ENCODE measurements around the gene ERICH4.
"Not testable (repeated sequence)": the region's sequence is repeated elsewhere in the genome, so short reads cannot be mapped to it uniquely, and the experiment has no call there.

Gene ERICH4

DNA sequence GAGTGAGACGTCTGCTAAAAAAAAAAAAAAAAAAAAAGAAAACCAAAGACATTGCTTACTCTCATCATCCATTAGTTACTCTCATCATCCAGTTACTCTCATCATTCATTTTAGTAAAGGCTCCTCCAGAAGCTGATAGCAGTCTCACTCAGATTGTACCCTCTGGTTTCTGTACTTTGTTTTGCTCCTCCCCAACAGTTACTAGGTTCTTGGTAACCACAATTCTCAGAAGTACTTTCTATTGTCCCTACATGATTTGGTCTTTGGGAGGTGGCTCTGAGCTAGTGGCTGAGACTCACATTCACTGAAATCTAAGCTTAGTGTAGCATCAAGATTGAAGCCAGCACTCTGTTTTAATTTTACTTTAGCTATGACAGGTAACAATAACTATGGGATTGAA, 14.3 kb downstream of the ERICH4 start:
- no peak overlapping the region for H3K27ac ChIP-seq (ENCODE audit: low read length)
- H3K9me3 ChIP-seq (ENCODE audit: insufficient read depth, low read depth, low read length): peaks cover 18% of the 10 kb centered on the region
- H3K4me1 ChIP-seq (ENCODE audit: insufficient read depth, low read length): no peaks in the 10 kb centered on the region
- peaks cover 25% of the 10 kb centered on the region; the same call in 1 of the 2 replicates for H3K27me3 ChIP-seq (ENCODE audit: insufficient read depth, low read length)
- H3K36me3 ChIP-seq (ENCODE audit: insufficient read depth, low read depth, low read length): no peaks in the 10 kb centered on the region
- H3K4me3 ChIP-seq (ENCODE audit: low read length): no peak overlapping the region
- no peak overlapping the region for H3K9ac ChIP-seq (ENCODE audit: low read depth, low read length)

DNA sequence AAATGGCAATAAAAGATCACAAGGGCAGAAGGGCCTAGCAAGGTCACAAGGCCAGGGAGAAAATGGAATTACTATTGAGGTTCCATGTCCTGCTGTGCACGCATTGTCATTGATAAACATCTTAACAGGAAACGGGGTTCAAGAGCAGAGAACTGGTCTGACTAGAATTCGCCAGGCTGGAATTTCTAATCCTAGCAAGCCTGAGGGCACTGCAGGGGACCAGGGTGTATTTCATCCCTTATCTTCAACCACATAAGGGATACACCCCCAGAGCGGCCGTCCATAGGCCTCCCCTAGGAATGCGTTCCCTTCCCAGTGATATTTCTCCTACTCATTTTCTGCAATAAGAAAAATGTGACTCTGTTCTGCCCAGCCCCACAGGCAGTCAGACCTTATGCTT, 19.5 kb downstream of the ERICH4 start:
- Histone ChIP-seq H3K4me3 (ENCODE audit: low read length) (no peak overlapping the region), H3K27ac (ENCODE audit: low read length) (no peak overlapping the region), H3K4me1 (ENCODE audit: insufficient read depth, low read length) (no peaks in the 10 kb centered on the region), H3K9me3 (ENCODE audit: insufficient read depth, low read depth, low read length) (peaks cover 44% of the 10 kb centered on the region), H3K36me3 (ENCODE audit: insufficient read depth, low read depth, low read length) (no peaks in the 10 kb centered on the region), H3K9ac (ENCODE audit: low read depth, low read length) (no peak overlapping the region), H3K27me3 (ENCODE audit: insufficient read depth, low read length) (peaks cover under 1% of the 10 kb centered on the region; the same call in 1 of the 2 replicates)

GRCh38 chr19:41463257-41464256, 20.6 kb downstream of the ERICH4 start:
- peaks cover 44% of the 10 kb centered on the region for H3K9me3 ChIP-seq (ENCODE audit: insufficient read depth, low read depth, low read length)
- not testable (repeated sequence) for H3K27ac ChIP-seq (ENCODE audit: low read length); H3K4me3 ChIP-seq (ENCODE audit: low read length); H3K27me3 ChIP-seq (ENCODE audit: insufficient read depth, low read length); H3K36me3 ChIP-seq (ENCODE audit: insufficient read depth, low read depth, low read length); H3K4me1 ChIP-seq (ENCODE audit: insufficient read depth, low read length); H3K9ac ChIP-seq (ENCODE audit: low read depth, low read length)

DNA sequence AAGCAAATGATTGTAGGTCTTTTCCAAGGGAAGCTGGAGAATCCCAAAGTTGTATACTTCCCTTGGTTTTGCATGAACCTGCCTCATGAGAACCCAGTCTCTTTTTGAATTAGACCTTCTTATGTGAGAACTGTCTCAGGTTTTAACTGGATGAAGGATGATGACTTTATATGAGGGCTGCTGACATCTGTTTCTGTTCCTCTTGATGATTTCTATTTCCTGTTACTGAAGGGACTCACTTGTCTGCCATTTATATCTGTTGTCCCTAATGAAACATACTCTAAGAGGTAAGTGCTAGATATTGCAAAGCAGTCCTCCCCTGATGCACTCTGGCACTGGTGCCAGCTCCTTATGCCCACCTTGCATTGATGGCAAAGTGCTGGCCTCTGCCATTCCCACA, 33.6 kb downstream of the ERICH4 start:
- H3K4me3 ChIP-seq (ENCODE audit: low read length): no peak overlapping the region
- no peak overlapping the region for H3K9ac ChIP-seq (ENCODE audit: low read depth, low read length)
- H3K36me3 ChIP-seq (ENCODE audit: insufficient read depth, low read depth, low read length): no peaks in the 10 kb centered on the region
- H3K4me1 ChIP-seq (ENCODE audit: insufficient read depth, low read length): no peaks in the 10 kb centered on the region
- no peaks in the 10 kb centered on the region for H3K27me3 ChIP-seq (ENCODE audit: insufficient read depth, low read length)
- peaks cover 65% of the 10 kb centered on the region; the same call in 1 of the 2 replicates for H3K9me3 ChIP-seq (ENCODE audit: insufficient read depth, low read depth, low read length)
- H3K27ac ChIP-seq (ENCODE audit: low read length): no peak overlapping the region

GRCh38 chr19:41478171-41478570, 35.2 kb downstream of the ERICH4 start:
- Histone ChIP-seq H3K9ac (ENCODE audit: low read depth, low read length) (no peak overlapping the region), H3K4me1 (ENCODE audit: insufficient read depth, low read length) (no peaks in the 10 kb centered on the region), H3K9me3 (ENCODE audit: insufficient read depth, low read depth, low read length) (peaks cover 68% of the 10 kb centered on the region; the same call in 1 of the 2 replicates), H3K4me3 (ENCODE audit: low read length) (no peak overlapping the region), H3K27me3 (ENCODE audit: insufficient read depth, low read length) (no peaks in the 10 kb centered on the region), H3K27ac (ENCODE audit: low read length) (no peak overlapping the region), H3K36me3 (ENCODE audit: insufficient read depth, low read depth, low read length) (no peaks in the 10 kb centered on the region)

DNA sequence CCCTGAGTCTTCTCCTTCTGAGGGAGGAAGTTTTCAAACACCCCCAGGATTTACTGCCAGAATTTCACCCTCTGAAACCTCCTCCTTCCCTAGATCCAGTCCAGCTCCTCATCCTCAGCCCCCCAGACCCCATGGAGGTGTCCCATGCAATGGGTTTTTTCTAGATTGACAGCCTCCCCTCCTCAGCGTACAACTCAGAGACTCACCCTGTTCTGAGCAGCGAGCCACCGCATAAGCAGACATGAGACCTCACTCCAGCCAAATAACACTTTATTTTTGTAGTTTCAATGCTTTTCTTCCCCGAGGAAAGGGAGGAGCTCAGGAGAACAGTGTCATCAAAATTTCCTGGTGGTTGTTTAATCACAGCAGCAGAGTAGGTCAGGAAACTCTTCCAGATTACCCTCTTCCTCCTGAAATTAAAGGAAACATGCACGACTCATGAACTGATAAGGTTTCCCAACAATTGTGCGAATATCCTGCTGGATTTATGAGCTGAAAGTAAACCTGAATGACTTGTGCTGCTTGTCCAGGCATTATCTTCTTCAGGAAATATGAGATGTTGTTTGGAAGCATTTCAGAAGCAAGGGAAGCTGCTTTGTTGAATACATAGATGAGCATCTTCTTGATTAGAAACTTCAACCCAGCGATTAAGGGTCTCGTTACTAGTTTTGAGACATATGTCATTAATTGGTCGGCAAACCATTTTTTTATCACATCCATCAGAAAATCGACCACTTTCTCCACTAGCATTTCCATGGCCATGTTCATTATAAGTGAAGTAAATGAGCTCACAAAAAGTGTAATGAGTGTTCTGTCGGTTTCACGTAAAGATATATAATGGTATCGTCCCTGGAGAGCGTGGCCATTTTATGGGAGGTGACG, 36.2 kb downstream of the ERICH4 start:
- Histone ChIP-seq H3K27me3 (ENCODE audit: insufficient read depth, low read length) (no peaks in the 10 kb centered on the region), H3K27ac (ENCODE audit: low read length) (no peak overlapping the region), H3K4me3 (ENCODE audit: low read length) (no peak overlapping the region), H3K4me1 (ENCODE audit: insufficient read depth, low read length) (no peaks in the 10 kb centered on the region), H3K9ac (ENCODE audit: low read depth, low read length) (no peak overlapping the region), H3K9me3 (ENCODE audit: insufficient read depth, low read depth, low read length) (peaks cover 65% of the 10 kb centered on the region; the same call in 1 of the 2 replicates), H3K36me3 (ENCODE audit: insufficient read depth, low read depth, low read length) (no peaks in the 10 kb centered on the region)

DNA sequence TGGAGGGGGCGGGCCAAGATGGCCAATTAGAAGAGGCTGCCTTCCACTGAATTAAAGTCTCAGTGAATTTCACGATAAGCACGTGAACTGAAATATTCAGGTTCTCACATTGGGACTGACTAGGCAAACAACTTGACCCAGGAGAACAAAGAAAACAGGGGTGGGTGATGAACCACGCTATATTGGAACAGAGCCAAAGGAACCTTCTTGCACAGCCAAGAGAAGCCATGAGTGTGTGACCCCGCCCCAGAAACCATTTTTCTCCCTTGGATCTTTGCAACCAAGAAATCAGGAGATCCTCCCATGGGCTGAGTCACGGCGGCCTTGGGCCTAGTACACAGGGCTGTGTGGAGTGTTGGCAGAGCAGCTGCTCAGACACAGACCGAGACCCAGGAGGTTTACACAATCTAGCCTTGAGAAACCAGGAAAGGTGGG, 36.8 kb downstream of the ERICH4 start:
- no peaks in the 10 kb centered on the region for H3K4me1 ChIP-seq (ENCODE audit: insufficient read depth, low read length)

GRCh38 chr19:41480336-41480735, 37.4 kb downstream of the ERICH4 start:
- Histone ChIP-seq H3K4me3 (ENCODE audit: low read length) (no peak overlapping the region), H3K27me3 (ENCODE audit: insufficient read depth, low read length) (no peaks in the 10 kb centered on the region), H3K4me1 (ENCODE audit: insufficient read depth, low read length) (no peaks in the 10 kb centered on the region), H3K27ac (ENCODE audit: low read length) (no peak overlapping the region), H3K9me3 (ENCODE audit: insufficient read depth, low read depth, low read length) (peaks cover 64% of the 10 kb centered on the region), H3K36me3 (ENCODE audit: insufficient read depth, low read depth, low read length) (no peaks in the 10 kb centered on the region), H3K9ac (ENCODE audit: low read depth, low read length) (no peak overlapping the region)

More for the DNA sequence above, 36.8 kb downstream of the ERICH4 start:
- no peaks in the 10 kb centered on the region for H3K27me3 ChIP-seq (ENCODE audit: insufficient read depth, low read length)
- peaks cover 67% of the 10 kb centered on the region for H3K9me3 ChIP-seq (ENCODE audit: insufficient read depth, low read depth, low read length)
- no peak overlapping the region for H3K9ac ChIP-seq (ENCODE audit: low read depth, low read length)
- H3K36me3 ChIP-seq (ENCODE audit: insufficient read depth, low read depth, low read length): no peaks in the 10 kb centered on the region
- no peak overlapping the region for H3K27ac ChIP-seq (ENCODE audit: low read length)
- H3K4me3 ChIP-seq (ENCODE audit: low read length): no peak overlapping the region

DNA sequence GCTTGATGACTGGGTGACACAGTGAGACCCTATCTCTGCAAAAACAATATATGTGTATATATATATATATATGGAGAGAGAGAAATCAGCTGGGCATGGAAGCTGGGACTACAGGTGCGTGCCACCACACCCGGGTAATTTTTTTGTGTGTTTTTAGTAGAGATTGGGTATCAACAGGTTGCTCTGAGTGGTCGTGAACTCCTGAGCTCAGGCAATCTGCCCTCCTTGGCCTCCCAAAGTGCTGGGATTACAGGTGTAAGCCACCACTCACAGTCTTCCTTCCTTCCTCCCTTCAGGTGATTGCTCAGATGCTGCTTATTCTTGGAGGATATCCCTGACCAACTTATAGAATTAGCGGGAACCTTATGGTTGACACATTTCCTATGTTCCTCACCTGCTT, 41.9 kb downstream of the ERICH4 start:
- Histone ChIP-seq H3K4me1 (ENCODE audit: insufficient read depth, low read length) (no peaks in the 10 kb centered on the region), H3K4me3 (ENCODE audit: low read length) (no peak overlapping the region), H3K27ac (ENCODE audit: low read length) (no peak overlapping the region), H3K9me3 (ENCODE audit: insufficient read depth, low read depth, low read length) (peaks cover 56% of the 10 kb centered on the region), H3K36me3 (ENCODE audit: insufficient read depth, low read depth, low read length) (no peaks in the 10 kb centered on the region), H3K9ac (ENCODE audit: low read depth, low read length) (no peak overlapping the region), H3K27me3 (ENCODE audit: insufficient read depth, low read length) (no peaks in the 10 kb centered on the region)

DNA sequence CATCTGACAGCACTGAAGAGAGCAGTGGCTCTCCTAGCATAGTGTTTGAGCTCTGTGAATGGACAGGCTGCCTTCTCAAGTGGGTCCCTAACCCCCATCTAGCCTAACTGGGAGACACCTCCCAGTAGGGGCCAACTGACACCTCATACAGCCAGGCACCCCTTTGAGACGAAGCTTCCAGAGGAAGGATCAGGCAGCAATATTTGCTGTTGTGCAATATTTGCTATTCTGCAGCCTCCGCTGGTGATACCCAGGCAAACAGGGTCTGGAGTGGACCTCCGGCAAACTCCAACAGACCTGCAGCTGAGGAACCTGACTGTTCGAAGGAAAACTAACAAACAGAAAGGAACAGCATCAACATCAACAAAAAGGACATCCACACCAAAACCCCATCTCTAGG, 44.0 kb downstream of the ERICH4 start:
- H3K4me1 ChIP-seq (ENCODE audit: insufficient read depth, low read length); H3K27ac ChIP-seq (ENCODE audit: low read length); H3K36me3 ChIP-seq (ENCODE audit: insufficient read depth, low read depth, low read length); H3K4me3 ChIP-seq (ENCODE audit: low read length); H3K9ac ChIP-seq (ENCODE audit: low read depth, low read length); H3K27me3 ChIP-seq (ENCODE audit: insufficient read depth, low read length): not testable (repeated sequence)
- peaks cover 42% of the 10 kb centered on the region for H3K9me3 ChIP-seq (ENCODE audit: insufficient read depth, low read depth, low read length)

GRCh38 chr19:41492843-41493242, 49.9 kb downstream of the ERICH4 start:
- H3K4me1 ChIP-seq (ENCODE audit: insufficient read depth, low read length): no peaks in the 10 kb centered on the region
- H3K4me3 ChIP-seq (ENCODE audit: low read length): no peak overlapping the region
- H3K9ac ChIP-seq (ENCODE audit: low read depth, low read length): no peak overlapping the region
- H3K27me3 ChIP-seq (ENCODE audit: insufficient read depth, low read length): peaks cover 9% of the 10 kb centered on the region; the same call in 1 of the 2 replicates
- no peak overlapping the region for H3K27ac ChIP-seq (ENCODE audit: low read length)
- peaks cover 23% of the 10 kb centered on the region; the same call in 1 of the 2 replicates for H3K9me3 ChIP-seq (ENCODE audit: insufficient read depth, low read depth, low read length)
- H3K36me3 ChIP-seq (ENCODE audit: insufficient read depth, low read depth, low read length): no peaks in the 10 kb centered on the region

Data from iPS-20b (cell line).